ENCODE results near the gene PBX4.

The PBX4 gene

DNA sequence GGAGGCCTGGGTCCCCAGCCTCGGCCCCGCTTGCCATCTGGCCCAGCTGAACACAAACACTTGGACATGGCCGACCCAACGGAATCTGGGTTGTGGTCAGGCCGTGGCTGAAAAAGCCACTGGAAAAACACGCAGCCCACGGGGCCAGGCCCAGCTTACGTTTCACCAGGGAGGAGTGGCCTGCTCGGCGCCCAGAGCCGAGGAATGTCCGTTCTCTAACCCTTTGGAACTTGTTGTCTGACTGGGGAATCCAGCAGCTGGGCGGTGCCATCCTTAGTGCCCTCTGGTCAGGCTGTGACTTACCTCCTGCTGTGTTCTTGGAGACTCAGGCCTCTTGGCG is 66.7 kb downstream of the PBX4 start:
- Histone ChIP-seq H3K27ac (no peak overlapping the region), H4K20me1 (ENCODE audit: insufficient read depth) (no peaks in the 10 kb centered on the region), H2AFZ (ENCODE audit: low read depth) (no peak overlapping the region), H3K4me1 (ENCODE audit: low read depth, poor library complexity, severe bottlenecking) (no peaks in the 10 kb centered on the region), H3K79me2 (ENCODE audit: insufficient read depth, low read depth) (no peaks in the 10 kb centered on the region), H3K4me3 (IDR thresholded peaks at IDR 0.05; ENCODE audit: insufficient read depth, low read depth, low read length) (no peak overlapping the region), H3K27me3 (ENCODE audit: insufficient read depth, low read depth) (no peaks in the 10 kb centered on the region), H3K36me3 (ENCODE audit: insufficient read depth) (no peaks in the 10 kb centered on the region), H3K9ac (no peak overlapping the region), H3K4me2 (no peak overlapping the region)
- TF ChIP-seq, protein P1, sequence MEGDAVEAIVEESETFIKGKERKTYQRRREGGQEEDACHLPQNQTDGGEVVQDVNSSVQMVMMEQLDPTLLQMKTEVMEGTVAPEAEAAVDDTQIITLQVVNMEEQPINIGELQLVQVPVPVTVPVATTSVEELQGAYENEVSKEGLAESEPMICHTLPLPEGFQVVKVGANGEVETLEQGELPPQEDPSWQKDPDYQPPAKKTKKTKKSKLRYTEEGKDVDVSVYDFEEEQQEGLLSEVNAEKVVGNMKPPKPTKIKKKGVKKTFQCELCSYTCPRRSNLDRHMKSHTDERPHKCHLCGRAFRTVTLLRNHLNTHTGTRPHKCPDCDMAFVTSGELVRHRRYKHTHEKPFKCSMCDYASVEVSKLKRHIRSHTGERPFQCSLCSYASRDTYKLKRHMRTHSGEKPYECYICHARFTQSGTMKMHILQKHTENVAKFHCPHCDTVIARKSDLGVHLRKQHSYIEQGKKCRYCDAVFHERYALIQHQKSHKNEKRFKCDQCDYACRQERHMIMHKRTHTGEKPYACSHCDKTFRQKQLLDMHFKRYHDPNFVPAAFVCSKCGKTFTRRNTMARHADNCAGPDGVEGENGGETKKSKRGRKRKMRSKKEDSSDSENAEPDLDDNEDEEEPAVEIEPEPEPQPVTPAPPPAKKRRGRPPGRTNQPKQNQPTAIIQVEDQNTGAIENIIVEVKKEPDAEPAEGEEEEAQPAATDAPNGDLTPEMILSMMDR (conservative IDR thresholded peaks at IDR 0.05; ENCODE audit: low read depth, low read length), result no peak

DNA sequence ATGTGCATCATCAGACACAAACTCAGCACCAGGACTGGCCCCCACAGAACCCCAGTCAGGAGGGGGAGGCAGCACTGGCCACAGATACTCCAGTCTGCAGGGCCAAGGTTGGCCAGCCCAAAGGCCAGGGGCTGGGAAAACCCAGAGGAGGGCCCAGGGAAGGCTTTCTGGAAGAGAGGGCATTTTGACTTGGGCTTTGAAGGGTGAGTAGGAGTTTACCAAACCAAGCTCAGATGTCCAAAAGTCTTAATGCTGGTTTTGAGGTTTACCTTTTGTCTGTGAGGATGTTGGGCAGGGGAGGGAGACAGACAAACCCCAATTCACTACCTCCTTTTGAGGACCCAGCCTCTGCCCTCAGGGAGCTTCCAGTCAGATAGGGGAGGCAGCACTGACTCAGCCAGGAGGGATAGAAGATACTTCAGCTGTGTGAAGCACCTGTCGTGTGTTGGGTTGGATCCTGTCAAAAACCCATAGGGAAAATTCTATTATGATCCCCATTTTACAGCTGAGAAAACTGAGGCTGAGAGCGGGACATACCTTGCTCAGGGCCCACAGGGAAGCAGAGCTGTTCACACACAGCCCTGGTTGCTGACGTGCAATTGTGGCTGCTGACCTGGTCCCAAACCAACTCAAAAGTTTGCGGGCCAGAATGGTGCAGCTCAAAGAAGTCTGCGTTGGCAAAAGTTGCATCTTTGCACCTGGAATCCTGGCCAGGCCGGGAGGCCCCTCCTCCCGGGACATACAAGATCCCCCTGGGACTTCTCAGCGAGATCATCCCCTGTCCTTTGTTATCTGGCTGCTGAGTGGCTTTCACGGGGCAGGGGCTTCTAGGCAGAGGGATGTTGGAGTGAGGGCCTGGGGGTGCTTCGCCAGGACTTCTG is 67.3 kb downstream of the PBX4 start:
- Histone ChIP-seq H3K4me1 (ENCODE audit: low read depth, poor library complexity, severe bottlenecking) (no peaks in the 10 kb centered on the region), H3K4me2 (no peak overlapping the region), H3K9ac (no peak overlapping the region), H2AFZ (ENCODE audit: low read depth) (no peak overlapping the region), H3K27me3 (ENCODE audit: insufficient read depth, low read depth) (peaks cover 2% of the 10 kb centered on the region; the same call in 1 of the 2 replicates), H4K20me1 (ENCODE audit: insufficient read depth) (no peaks in the 10 kb centered on the region), H3K4me3 (IDR thresholded peaks at IDR 0.05; ENCODE audit: insufficient read depth, low read depth, low read length) (no peak overlapping the region), H3K27ac (no peak overlapping the region), H3K79me2 (ENCODE audit: insufficient read depth, low read depth) (no peaks in the 10 kb centered on the region), H3K36me3 (ENCODE audit: insufficient read depth) (no peaks in the 10 kb centered on the region)
- TF ChIP-seq, protein P1 (conservative IDR thresholded peaks at IDR 0.05; ENCODE audit: low read depth, low read length), result no peak

DNA sequence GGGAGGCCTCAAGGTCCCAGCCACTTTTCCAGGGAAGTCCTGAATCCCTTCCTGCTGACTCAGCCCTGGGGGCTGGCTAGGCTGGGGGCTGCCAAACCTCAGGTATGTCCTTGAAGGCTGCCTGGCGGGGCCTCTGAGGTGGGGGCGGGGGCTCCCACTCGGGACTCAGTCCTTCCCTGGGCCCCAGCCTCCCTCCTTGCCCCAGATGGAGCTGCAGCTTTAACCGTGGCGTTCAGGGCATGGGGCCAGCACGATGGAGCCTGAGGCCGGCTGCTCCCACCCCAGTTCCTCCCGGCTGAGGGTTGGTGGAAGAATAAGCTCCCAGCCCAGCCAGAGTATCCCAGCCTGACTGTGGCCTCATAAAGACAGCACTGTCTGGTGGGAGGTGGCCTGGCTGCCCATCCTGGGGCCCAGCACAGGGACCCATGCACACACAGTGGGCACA is 68.0 kb downstream of the PBX4 start:
- TF ChIP-seq, protein P1 (conservative IDR thresholded peaks at IDR 0.05; ENCODE audit: low read depth, low read length), result no peak
- Histone ChIP-seq H3K36me3 (ENCODE audit: insufficient read depth) (no peaks in the 10 kb centered on the region), H3K4me2 (no peak overlapping the region), H3K27me3 (ENCODE audit: insufficient read depth, low read depth) (peaks cover 2% of the 10 kb centered on the region; the same call in 1 of the 2 replicates), H4K20me1 (ENCODE audit: insufficient read depth) (no peaks in the 10 kb centered on the region), H3K4me1 (ENCODE audit: low read depth, poor library complexity, severe bottlenecking) (no peaks in the 10 kb centered on the region), H3K27ac (no peak overlapping the region), H2AFZ (ENCODE audit: low read depth) (no peak overlapping the region), H3K9ac (no peak overlapping the region), H3K4me3 (IDR thresholded peaks at IDR 0.05; ENCODE audit: insufficient read depth, low read depth, low read length) (no peak overlapping the region), H3K79me2 (ENCODE audit: insufficient read depth, low read depth) (no peaks in the 10 kb centered on the region)

DNA sequence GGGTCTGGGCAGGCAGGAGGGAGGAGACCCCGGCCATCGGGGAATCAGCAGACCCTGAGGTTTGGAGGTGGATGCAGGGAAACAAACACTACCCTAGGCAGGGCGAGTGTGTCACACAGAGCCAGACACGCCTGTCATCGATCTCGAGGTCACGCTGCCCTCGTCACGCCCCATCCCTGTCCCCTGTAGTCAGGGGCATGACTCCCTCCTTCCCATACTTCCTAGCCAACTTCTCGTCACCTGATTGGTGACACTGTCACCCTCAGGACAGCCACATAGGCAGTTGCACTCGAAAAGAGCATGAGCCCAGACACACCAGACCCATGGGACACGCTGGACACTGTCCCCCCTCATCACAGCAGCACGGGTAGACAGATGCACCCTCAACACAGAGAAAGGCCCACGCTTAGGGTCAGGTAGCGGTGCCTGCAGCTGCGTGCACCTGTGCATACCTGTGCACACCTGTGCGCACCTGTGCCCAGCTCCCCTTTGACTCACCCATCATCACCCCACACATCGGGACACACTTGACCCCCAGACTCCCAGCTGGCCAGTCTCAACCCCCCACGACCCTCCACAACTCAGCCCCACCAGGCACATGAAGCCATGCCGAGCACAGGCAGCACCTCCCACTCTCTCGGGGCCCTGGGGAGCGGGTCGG is 68.6 kb downstream of the PBX4 start:
- Histone ChIP-seq H3K4me3 (IDR thresholded peaks at IDR 0.05; ENCODE audit: insufficient read depth, low read depth, low read length) (no peak overlapping the region), H3K79me2 (ENCODE audit: insufficient read depth, low read depth) (no peaks in the 10 kb centered on the region), H3K27ac (no peak overlapping the region), H3K9ac (no peak overlapping the region), H3K4me1 (ENCODE audit: low read depth, poor library complexity, severe bottlenecking) (no peaks in the 10 kb centered on the region), H3K36me3 (ENCODE audit: insufficient read depth) (no peaks in the 10 kb centered on the region), H4K20me1 (ENCODE audit: insufficient read depth) (no peaks in the 10 kb centered on the region), H2AFZ (ENCODE audit: low read depth) (no peak overlapping the region), H3K4me2 (no peak overlapping the region), H3K27me3 (ENCODE audit: insufficient read depth, low read depth) (peaks cover 2% of the 10 kb centered on the region; the same call in 1 of the 2 replicates)
- TF ChIP-seq, protein P1 (conservative IDR thresholded peaks at IDR 0.05; ENCODE audit: low read depth, low read length), result no peak

Measured in KMS-11 (cell line).